ENCODE results near the gene POLR3K.
"Not testable (repeated sequence)": the region's sequence is repeated elsewhere in the genome, so short reads cannot be mapped to it uniquely, and the experiment has no call there.

The POLR3K gene

GRCh38 chr16:25926-26348 is 27.5 kb downstream of the POLR3K start:
- not testable (repeated sequence) for H3K27ac Mint-ChIP-seq, H3K36me3 Mint-ChIP-seq, H3K4me1 Mint-ChIP-seq, H3K4me3 Mint-ChIP-seq, H3K9me3 Mint-ChIP-seq, H3K27me3 Mint-ChIP-seq

- H3K36me3 Mint-ChIP-seq, H3K27ac Mint-ChIP-seq, H3K4me1 Mint-ChIP-seq, H3K9me3 Mint-ChIP-seq, H3K27me3 Mint-ChIP-seq, H3K4me3 Mint-ChIP-seq: not testable (repeated sequence)
Measured at GRCh38 chr16:24151-24550, 29.3 kb downstream of the POLR3K start.

DNA sequence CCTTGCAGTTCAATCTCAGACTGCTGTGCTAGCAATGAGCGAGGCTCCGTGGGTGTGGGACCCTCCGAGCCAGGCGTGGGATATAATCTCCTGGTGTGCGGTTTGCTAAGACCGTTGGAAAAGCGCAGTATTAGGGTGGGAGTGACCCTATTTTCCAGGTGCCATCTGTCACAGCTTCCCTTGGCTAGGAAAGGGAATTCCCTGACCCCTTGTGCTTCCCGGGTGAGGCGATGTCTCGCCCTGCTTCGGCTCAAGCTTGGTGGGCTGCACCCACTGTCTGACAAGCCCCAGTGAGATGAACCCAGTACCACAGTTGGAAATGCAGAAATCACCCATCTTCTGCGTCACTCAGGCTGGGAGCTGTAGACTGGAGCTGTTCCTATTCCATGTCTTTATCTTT is 32.5 kb downstream of the POLR3K start:
- H3K4me3 Mint-ChIP-seq, H3K4me1 Mint-ChIP-seq, H3K27me3 Mint-ChIP-seq, H3K27ac Mint-ChIP-seq, H3K9me3 Mint-ChIP-seq, H3K36me3 Mint-ChIP-seq: not testable (repeated sequence)

- H3K36me3 Mint-ChIP-seq, H3K27ac Mint-ChIP-seq, H3K4me1 Mint-ChIP-seq, H3K27me3 Mint-ChIP-seq, H3K4me3 Mint-ChIP-seq, H3K9me3 Mint-ChIP-seq: not testable (repeated sequence)
Measured at GRCh38 chr16:17062-17765, 36.2 kb downstream of the POLR3K start.

GRCh38 chr16:10772-11171 is 42.6 kb downstream of the POLR3K start:
- H3K27ac Mint-ChIP-seq, H3K27me3 Mint-ChIP-seq, H3K9me3 Mint-ChIP-seq, H3K4me1 Mint-ChIP-seq, H3K36me3 Mint-ChIP-seq, H3K4me3 Mint-ChIP-seq: not testable (repeated sequence)

- H3K4me3 Mint-ChIP-seq = peak overlapping the region; percentile 15
- H3K27me3 Mint-ChIP-seq = no peaks in the 10 kb centered on the region
- no peaks in the 10 kb centered on the region for H3K36me3 Mint-ChIP-seq
- no peaks in the 10 kb centered on the region for H3K4me1 Mint-ChIP-seq
- H3K9me3 Mint-ChIP-seq = no peaks in the 10 kb centered on the region
- H3K27ac Mint-ChIP-seq = no peak overlapping the region
Measured at GRCh38 chr16:9903-10665, 43.3 kb downstream of the POLR3K start.
